ENCODE data around the gene EFCAB12. TPM values are rescaled to one million over a fixed set of nuclear protein-coding genes. Genes with fewer than 3 reads are reported as not detected.

EFCAB12 gene
- total RNA-seq, 1 donor from 2014 or later = not detected

- no peak overlapping the region for H3K4me3 ChIP-seq (ENCODE audit: low read depth, low read length)
- H3K36me3 ChIP-seq (ENCODE audit: control insufficient read depth, insufficient read depth, low read length) = no peaks in the 10 kb centered on the region
- DNase-seq (ENCODE audit: low read depth) (no peak), FAIRE-seq (no peak)
- no peaks in the 10 kb centered on the region for H3K27me3 ChIP-seq (ENCODE audit: control insufficient read depth, insufficient read depth, low read length)
- TF ChIP-seq CTCF (IDR thresholded peaks at IDR 0.05; ENCODE audit: insufficient read depth, low read length, severe bottlenecking) = no peak
Measured at GRCh38 chr3:129462361-129462968, 34.0 kb upstream of the EFCAB12 start.

GRCh38 chr3:129461461-129462146 is 33.2 kb upstream of the EFCAB12 start:
- DNase-seq (ENCODE audit: low read depth) (no peak), FAIRE-seq (no peak)
- H3K27me3 ChIP-seq (ENCODE audit: control insufficient read depth, insufficient read depth, low read length) = no peaks in the 10 kb centered on the region
- TF ChIP-seq CTCF (IDR thresholded peaks at IDR 0.05; ENCODE audit: insufficient read depth, low read length, severe bottlenecking) = no peak
- no peaks in the 10 kb centered on the region for H3K36me3 ChIP-seq (ENCODE audit: control insufficient read depth, insufficient read depth, low read length)
- no peak overlapping the region for H3K4me3 ChIP-seq (ENCODE audit: low read depth, low read length)

- DNase-seq (ENCODE audit: low read depth) (peak; percentile 25), FAIRE-seq (no peak)
- no peaks in the 10 kb centered on the region for H3K36me3 ChIP-seq (ENCODE audit: control insufficient read depth, insufficient read depth, low read length)
- no peak overlapping the region for H3K4me3 ChIP-seq (ENCODE audit: low read depth, low read length)
- no peaks in the 10 kb centered on the region for H3K27me3 ChIP-seq (ENCODE audit: control insufficient read depth, insufficient read depth, low read length)
- no peak for TF ChIP-seq CTCF (IDR thresholded peaks at IDR 0.05; ENCODE audit: insufficient read depth, low read length, severe bottlenecking)
Measured at GRCh38 chr3:129461022-129461421, 32.6 kb upstream of the EFCAB12 start.

GRCh38 chr3:129460572-129460971 is 32.1 kb upstream of the EFCAB12 start:
- no peak overlapping the region for H3K4me3 ChIP-seq (ENCODE audit: low read depth, low read length)
- no peak for FAIRE-seq
- no peak for DNase-seq (ENCODE audit: low read depth)
- no peak for TF ChIP-seq CTCF (IDR thresholded peaks at IDR 0.05; ENCODE audit: insufficient read depth, low read length, severe bottlenecking)
- no peaks in the 10 kb centered on the region for H3K36me3 ChIP-seq (ENCODE audit: control insufficient read depth, insufficient read depth, low read length)
- H3K27me3 ChIP-seq (ENCODE audit: control insufficient read depth, insufficient read depth, low read length) = no peaks in the 10 kb centered on the region

GRCh38 chr3:129460155-129460554 is 31.7 kb upstream of the EFCAB12 start:
- Histone ChIP-seq H3K36me3 (ENCODE audit: control insufficient read depth, insufficient read depth, low read length) (no peaks in the 10 kb centered on the region), H3K4me3 (ENCODE audit: low read depth, low read length) (no peak overlapping the region), H3K27me3 (ENCODE audit: control insufficient read depth, insufficient read depth, low read length) (no peaks in the 10 kb centered on the region)
- DNase-seq (ENCODE audit: low read depth) (no peak), FAIRE-seq (no peak)
- TF ChIP-seq CTCF (IDR thresholded peaks at IDR 0.05; ENCODE audit: insufficient read depth, low read length, severe bottlenecking) = no peak
